IMR-90 (cell line): ENCODE results near the gene EBF3.

Experiments used
- CEBPB ChIP-seq: IDR thresholded peaks from 2 replicates; pipeline ENCODE4 v1.6.1; 2012; ENCODE audit warnings: low read depth, low read length, improper control_type of control experiment
- CHD1 ChIP-seq: IDR thresholded peaks from 2 replicates; pipeline ENCODE4 v1.6.1; 2012; ENCODE audit warnings: low read depth, low read length, improper control_type of control experiment
- FOS ChIP-seq: fragments of 150-350 bp; IDR thresholded peaks from 2 replicates; pipeline ENCODE4 v1.6.1; 2016; ENCODE audit warnings: low read depth, low read length
- MAFK ChIP-seq: IDR thresholded peaks from 2 replicates; pipeline ENCODE4 v1.6.1; 2012; ENCODE audit warnings: low read depth, low read length, improper control_type of control experiment
- MAZ ChIP-seq: IDR thresholded peaks from 2 replicates; pipeline ENCODE4 v1.6.1; 2012; ENCODE audit warnings: low read depth, mild to moderate bottlenecking, low read length, improper control_type of control experiment, moderate library complexity, borderline replicate concordance
- MXI1 ChIP-seq: IDR thresholded peaks from 2 replicates; pipeline ENCODE4 v1.6.1; 2012; ENCODE audit warnings: low read depth, mild to moderate bottlenecking, low read length, moderate library complexity, borderline replicate concordance
- NFE2L2 ChIP-seq: fragments of 150-350 bp; IDR thresholded peaks from 2 replicates; pipeline ENCODE4 v1.6.1; 2016; ENCODE audit warnings: low read depth, mild to moderate bottlenecking, low read length
- POLR2A ChIP-seq: IDR thresholded peaks from 2 replicates; pipeline ENCODE4 v1.6.1; 2012; ENCODE audit warnings: mild to moderate bottlenecking, low read depth, low read length
- RAD21 ChIP-seq: IDR thresholded peaks from 2 replicates; pipeline ENCODE4 v1.6.1; 2012; ENCODE audit warnings: low read length, improper control_type of control experiment
- RCOR1 ChIP-seq: IDR thresholded peaks from 2 replicates; pipeline ENCODE4 v1.6.1; 2012; ENCODE audit warnings: mild to moderate bottlenecking, low read length, improper control_type of control experiment; ENCODE audit not compliant: insufficient replicate concordance
- SMC3 ChIP-seq: fragments of 150-350 bp; IDR thresholded peaks from 2 replicates; pipeline ENCODE4 v1.6.1; 2016; ENCODE audit warnings: low read depth, mild to moderate bottlenecking, antibody characterized with exemption, low read length, moderate library complexity
- TF ChIP-seq, protein P1 (sequence below): conservative IDR thresholded peaks from 2 replicates; pipeline ENCODE4 v1.5.1; 2012; ENCODE audit warnings: mild to moderate bottlenecking, low read depth, low read length, improper control_type of control experiment
- TF ChIP-seq, protein P2 (sequence below): fragments of 150-350 bp; IDR thresholded peaks from 2 replicates; pipeline ENCODE4 v1.6.1; 2016; ENCODE audit warnings: low read depth, mild to moderate bottlenecking, low read length, moderate library complexity, borderline replicate concordance
- TF ChIP-seq, protein P3 (sequence below): fragments of 150-350 bp; IDR thresholded peaks from 2 replicates; pipeline ENCODE4 v1.6.1; 2017; ENCODE audit warnings: mild to moderate bottlenecking, antibody characterized with exemption, low read length, low read depth

DNA sequence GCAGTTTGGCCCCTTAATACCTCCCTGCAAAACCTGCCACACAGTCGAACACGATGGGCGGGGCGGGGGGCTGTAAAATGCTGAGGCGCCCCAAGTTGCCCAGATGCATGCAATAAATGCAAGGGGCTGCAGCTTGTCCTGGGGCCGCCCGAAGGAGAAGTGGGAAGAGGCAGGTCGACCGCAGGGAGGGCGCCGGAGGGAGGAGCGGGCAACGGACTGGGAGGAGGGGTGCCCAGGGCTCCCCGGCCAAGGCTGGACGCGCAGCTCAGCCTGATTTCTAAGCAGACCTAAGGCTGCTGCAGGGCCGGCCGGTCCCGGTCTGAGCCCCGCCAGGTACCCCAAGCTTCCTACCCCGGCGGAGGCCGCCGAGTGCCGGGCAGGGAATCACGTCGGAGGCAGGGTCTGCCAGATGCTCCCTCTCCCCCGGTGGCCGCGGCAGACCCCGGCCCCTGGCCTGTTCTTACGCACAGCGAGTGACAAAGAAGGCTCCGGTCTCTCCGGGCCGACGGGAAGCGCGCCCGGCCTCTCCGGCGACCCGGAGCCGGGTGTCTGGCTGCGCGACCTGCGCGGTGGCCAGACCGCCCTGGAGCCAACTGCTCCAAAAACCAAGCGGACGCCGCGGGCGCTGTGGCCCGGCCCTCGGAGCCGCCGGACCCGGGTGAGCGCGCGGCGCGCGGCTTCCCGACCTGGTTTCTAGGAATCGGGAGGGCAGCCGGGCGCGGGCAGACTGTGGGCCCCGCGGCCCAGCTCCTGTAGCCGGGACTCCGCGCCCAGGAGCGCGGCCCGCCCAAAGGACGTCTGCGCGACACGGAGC lies 744 bp upstream of the EBF3 start:
- TF ChIP-seq, protein P1, sequence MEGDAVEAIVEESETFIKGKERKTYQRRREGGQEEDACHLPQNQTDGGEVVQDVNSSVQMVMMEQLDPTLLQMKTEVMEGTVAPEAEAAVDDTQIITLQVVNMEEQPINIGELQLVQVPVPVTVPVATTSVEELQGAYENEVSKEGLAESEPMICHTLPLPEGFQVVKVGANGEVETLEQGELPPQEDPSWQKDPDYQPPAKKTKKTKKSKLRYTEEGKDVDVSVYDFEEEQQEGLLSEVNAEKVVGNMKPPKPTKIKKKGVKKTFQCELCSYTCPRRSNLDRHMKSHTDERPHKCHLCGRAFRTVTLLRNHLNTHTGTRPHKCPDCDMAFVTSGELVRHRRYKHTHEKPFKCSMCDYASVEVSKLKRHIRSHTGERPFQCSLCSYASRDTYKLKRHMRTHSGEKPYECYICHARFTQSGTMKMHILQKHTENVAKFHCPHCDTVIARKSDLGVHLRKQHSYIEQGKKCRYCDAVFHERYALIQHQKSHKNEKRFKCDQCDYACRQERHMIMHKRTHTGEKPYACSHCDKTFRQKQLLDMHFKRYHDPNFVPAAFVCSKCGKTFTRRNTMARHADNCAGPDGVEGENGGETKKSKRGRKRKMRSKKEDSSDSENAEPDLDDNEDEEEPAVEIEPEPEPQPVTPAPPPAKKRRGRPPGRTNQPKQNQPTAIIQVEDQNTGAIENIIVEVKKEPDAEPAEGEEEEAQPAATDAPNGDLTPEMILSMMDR: no peak
- TF ChIP-seq RAD21 (no peak), MAFK (no peak), RCOR1 (no peak), POLR2A (no peak), SMC3 (no peak), FOS (no peak), CEBPB (no peak), MXI1 (no peak), CHD1 (no peak), MAZ (no peak), NFE2L2 (no peak)
- TF ChIP-seq, protein P2, sequence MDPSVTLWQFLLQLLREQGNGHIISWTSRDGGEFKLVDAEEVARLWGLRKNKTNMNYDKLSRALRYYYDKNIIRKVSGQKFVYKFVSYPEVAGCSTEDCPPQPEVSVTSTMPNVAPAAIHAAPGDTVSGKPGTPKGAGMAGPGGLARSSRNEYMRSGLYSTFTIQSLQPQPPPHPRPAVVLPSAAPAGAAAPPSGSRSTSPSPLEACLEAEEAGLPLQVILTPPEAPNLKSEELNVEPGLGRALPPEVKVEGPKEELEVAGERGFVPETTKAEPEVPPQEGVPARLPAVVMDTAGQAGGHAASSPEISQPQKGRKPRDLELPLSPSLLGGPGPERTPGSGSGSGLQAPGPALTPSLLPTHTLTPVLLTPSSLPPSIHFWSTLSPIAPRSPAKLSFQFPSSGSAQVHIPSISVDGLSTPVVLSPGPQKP: no peak
- TF ChIP-seq, protein P3, sequence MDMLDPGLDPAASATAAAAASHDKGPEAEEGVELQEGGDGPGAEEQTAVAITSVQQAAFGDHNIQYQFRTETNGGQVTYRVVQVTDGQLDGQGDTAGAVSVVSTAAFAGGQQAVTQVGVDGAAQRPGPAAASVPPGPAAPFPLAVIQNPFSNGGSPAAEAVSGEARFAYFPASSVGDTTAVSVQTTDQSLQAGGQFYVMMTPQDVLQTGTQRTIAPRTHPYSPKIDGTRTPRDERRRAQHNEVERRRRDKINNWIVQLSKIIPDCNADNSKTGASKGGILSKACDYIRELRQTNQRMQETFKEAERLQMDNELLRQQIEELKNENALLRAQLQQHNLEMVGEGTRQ: no peak
